ENCODE results near the gene CHD6.

Gene CHD6

DNA sequence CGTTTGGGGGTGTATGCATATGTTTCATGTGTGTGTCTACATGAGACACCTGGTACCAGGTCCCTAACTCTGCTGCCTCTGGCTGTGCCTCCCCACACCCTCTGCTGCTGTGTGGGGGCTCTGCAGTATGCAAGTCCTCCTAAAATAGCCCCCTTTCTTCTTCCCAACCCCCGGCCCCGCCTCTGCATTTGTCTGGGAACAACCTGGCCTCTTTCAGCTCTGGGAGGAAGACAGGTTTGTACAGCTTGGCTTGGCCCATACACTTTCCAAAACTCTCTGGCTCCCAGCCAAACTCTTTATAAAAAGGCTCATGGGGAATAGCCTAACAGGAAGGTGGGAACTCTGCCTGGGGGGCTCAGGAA, 224.5 kb downstream of the CHD6 start:
- DNase-seq, result no peak

DNA sequence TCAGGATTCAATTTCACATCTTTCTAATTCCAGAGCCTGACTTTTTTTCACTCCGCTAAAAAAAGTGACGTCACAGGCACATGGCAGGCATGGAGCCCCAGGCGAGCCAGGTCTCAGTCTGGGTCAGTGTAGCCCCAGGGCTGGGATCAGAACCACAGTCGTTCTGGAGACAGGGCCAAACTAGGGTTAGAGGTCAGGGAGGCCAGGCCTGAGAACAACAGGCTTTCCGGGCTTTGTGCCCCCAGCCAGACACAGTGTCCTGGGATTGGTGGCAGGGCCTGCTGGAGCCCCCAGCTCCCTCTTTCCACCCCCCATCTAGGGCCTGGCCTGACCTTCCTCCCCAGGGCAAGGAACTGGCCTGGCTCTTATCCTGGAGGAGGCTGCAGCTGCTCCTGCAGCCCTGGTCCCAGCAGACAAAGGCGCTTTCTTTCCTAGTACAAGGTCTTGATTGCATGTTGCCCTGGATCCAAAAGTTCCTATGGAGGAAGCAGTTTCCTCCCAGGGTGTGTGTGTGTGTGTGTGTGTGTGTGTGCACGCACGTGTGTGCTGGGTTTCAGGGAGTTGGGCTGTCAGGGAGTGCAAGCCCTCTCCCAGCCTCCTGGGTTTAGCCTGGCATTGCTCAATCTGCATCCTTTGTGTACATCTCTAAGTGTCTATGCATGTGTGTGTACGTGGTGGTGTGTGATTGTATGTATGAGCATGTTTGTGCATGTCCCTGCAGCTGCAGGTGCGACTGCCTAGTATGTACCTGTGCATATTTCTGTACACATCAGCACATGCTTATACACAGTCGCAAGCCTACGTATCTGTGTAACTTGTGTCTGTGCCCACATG, 225.1 kb downstream of the CHD6 start:
- no peak for DNase-seq

DNA sequence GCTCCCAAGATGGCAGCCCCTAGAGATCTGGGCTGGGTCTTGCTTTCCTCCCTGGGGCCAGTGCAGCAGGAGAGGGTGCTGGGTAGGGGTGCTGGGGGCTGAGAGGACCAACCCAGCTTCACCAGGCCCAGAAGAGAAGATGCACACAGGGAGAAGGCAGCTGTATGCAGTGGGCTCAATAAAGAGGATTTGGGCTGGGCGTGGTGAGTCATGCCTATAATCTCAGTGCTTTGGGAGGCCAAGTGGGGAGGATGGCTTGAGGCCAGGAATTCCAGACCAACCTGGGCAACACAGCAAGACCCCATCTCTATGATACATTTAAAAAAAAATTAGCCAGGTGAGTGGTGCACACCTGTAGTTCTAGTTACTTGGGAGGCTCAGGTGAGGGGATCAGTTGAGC, 225.9 kb downstream of the CHD6 start:
- no peak for DNase-seq

DNA sequence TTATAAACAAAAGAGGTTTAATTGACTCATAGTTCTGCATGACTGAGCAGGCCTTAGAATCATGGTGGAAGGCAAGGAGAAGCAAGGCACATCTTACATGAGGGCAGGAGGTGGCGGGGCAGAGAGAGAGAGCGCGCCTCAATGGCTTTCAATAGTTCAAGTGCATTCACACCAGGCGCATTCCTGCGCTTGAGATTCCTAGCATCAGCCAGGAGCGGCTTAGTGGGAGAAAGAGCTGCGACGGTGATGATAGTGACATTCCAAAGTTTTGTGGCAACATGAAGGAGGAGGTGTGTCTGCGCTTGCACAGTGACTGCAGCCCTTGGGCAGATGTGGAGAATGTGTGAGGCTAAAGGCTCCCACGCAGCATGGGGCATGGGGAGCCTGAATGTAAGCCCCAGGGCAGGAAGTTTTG, 226.6 kb downstream of the CHD6 start:
- DNase-seq, result no peak

DNA sequence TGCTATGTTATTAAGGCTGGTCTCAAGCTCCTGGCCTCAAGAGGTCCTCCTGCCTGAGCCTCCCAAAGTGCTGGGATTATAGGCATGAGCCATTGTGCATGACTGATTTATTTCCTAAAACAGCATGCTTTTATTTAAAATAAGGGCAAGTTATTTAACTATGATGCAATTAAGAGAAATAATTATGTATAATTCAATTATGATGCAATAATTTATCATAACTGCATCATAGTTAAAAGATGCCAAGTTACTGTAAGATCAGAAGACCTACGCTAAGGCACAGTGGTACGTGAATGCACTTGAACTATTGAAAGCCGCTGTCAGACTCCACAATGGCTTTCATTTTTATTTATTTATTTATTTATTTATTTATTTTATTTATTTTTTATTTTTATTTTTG, 227.3 kb downstream of the CHD6 start:
- no peak for DNase-seq

DNA sequence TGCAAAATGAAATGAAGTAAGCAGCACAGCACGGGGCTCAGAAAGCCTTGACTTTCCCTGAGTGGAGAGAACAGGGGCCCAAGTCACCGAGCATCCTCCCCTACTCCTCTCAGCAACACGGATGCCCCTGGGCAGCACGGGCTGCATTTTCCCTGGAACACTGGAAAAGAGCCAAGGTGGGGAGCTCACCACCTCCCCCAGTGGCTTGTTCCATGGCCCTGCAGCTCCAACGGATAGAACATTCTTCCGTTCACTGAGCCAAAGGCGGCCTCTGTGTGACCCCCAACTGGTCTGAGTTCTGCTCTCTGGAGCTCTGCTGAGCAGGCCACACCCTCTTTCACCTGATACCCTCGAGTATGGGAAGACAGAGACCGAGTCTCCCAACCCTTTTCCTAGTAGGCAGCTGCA, 230.7 kb downstream of the CHD6 start:
- no peak for DNase-seq

DNA sequence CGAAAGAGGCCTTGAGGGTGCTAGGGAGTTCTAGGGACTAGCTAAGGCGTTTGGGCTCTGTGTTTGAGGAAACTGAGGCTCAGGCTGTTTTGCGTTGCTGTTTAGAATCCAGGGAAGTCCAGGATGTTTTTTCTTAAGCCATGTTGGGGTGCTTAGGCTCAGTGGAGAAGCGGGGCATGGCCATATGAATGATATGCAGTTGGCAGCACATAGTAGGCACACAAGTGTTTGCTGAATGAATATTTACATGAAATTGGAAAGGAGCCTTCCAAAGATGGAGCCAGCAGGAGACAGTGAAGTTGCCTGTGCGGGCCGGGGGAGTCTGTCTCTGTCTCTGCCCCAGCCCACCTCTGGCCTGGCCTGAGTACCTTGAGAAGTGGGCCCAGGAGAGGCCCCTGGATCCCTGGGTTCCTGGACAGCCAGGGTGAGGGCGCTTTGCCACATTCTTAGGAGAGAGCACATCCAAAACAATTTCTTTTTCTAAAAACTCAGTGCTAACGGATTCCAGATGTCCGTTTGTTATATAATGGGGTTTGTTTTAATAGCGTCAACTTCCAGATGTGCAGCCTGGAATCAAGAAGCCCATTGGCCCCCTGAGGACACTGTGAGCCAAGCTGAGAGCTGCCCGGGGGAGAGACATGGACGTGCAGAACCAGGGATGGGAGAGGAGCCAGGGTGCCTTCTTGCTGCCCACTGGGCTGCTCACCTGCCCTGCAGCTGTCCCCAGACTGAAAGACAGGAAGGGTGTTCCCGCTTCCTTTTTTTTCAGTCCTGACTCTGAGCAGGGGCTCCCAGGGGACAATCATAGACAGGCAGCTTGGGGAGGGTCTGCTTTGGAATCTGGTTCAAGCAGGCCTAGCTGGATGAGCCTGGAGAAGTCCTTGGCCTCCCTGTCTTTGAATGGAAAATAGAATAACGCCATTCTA, 231.4 kb downstream of the CHD6 start:
- DNase-seq, result no peak

DNA sequence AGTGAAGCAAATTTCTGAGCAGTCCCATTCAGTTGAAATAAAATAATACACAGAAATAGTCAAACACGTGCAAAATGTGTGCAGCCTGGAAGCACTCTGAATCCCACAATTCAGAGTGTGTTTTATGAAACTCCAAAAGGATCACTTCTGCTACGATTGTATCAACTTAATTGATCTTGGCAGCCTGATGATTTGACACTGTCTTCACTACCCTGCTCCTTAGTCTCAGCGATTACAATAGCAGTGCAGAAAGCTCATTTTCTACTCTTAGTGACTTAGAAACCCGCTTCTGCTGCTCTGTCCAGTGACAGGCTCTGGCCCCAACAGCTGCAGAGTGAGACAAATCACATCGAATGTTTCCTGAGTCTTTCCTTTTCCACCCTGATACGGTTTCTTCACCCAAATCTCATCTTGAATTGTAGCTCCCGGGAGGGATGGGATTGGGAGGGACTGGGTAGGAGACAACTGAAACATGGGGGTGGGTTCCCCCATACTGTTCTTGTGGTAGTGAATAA, 235.3 kb downstream of the CHD6 start:
- no peak for DNase-seq

DNA sequence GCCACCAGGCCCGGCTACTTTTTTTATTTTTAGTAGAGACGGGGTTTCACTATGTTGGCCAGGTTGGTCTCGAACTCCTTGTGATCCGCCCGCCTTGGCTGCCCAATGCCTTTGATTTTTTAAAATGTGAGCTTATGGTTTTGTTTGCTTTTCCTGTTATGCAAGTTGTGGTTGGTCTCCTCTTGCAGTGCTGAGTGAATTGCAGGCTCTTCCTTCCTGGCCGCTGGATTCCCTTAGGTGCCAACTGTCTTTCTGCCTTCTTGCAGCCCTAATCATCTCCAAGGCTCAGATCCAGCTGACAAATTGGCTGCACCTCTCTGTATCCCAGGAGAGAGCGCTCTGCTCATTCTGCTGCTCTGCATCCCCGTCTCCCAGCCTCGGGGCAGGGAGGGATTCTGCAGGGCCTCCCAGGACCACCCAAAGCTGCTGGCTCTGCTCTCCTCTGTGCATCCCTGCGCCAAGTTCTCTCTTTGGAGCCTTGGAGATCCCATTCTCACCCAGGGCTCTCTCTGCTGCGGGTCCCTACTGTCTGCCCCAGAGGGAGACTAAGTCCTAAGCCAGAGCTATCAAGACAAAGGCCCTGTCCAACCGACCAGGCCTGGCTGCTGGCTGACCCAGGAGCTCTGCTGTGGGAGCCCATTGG, 237.5 kb downstream of the CHD6 start:
- no peak for DNase-seq

DNA sequence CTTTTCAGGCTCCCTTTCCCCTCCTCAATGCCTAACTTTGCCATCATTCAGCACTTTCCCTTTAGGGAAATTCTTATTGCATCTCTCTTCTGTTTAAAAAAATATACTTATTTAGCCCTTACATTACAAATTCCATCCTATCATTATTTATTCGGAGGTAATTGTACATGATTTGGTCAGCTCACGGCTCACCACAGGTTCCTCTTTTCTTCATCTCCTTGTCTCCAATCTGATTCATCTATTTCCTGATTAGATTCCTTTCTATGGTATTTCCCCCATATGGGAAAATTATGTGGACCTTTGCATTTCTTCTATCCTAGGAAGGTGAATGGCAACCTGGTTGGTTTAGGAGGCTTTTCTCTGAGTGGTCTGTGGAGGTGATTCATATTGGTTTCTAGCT, 238.6 kb downstream of the CHD6 start:
- DNase-seq, result no peak

DNA sequence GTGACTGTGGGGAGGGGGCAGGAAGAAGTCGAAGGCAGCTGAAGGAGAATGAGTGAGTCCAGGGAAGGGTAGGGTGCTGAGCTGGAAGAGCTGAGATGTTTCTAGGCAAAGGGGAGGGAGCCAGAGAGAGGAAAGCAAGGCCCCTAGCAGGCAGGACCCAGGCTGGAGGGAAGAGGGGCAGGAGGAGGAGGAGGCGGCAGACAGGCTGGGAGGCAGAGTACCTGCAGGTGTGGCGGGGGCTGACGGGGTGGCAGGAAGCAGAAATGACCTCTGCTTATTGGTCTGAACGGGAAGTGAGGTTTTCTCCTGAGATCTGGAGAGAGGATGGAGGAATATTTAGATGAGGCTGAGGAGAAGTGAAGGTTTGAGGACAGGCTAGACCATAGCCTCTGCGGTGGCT, 240.9 kb downstream of the CHD6 start:
- no peak for DNase-seq

DNA sequence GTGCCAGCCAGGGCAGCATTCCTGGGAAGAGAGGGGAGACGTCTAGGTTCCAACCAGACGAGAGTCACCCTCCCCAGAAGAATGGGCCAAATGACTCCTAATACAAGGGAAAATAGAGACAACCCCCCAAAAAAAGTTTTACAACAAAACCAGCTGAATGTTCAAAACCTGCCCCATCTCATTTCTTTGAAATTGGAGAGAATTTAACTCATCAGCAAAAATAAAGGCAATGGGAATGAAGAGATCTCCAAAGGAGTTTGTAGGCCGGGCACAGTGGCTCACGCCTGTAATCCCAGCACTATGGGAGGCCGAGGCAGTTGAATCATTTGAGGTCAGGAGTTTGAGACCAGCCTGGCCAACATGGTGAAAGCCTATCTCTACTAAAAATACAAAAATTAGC, 241.8 kb downstream of the CHD6 start:
- no peak for DNase-seq

DNA sequence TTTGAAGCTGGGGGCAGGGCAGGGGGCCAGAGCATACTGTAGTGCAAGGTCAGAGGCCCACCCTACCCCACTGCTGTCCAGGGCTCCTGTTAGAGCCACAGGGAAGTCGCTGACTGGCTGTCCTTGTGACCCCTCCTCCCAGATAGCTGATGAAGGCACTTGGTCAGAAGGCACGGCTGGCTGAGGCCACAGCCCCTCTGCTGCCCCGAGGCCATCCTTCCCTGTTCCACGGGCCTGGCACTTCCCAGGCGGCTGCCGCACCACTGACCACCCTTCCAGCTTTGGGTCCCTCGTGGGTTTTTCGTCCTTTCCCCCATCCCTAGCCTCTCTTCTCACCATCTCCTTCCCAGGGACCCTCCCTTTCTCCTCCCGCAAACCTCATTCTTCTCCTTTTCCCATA, 242.3 kb downstream of the CHD6 start:
- DNase-seq, result no peak

DNA sequence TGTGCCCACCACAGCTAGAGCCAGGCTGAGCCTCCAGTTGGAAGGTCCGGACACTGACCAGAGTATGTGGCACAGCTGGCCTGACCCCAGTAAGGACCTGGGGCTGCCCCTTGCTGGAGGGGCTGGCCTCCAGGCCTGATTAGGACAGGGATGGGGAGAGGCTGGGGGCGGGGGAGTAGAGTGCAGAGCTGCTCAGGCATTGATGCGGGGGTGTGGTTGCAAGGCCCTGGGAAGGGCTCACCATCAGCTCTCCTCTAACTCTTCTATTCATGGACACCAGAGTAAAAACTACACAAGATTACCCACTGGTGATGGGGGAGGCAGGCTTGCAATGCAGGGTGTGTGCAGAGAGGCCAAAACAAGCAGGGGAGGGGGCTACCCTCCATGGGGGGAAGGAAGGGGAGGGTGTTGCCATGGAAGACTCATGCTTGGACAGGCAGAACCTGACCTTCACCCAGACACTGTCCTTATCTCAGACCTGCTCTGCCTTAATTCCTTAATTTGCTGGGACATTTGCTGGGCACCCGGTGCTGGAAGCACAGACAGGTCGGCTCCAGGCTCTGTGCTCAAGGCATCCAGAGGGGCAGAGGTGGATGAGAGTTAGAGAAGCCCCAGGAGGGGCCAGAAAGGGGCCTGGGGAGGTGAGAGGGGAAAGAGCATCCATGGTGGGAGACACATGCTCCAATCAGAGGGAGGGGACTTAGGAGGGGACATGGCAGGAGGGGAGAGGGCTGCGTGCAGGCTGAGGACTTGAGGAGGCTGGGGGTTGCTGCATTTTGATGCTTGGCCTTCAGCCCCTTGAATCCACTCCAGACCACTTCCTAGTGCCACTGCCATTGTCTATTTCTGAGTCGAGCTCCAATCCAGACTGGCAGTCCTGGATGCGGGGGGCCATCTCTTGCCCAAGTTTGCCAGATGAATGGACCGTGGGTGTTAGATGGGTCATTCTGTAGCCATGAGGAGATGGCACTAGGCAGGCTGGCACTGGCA, 244.0 kb downstream of the CHD6 start:
- DNase-seq, result no peak

DNA sequence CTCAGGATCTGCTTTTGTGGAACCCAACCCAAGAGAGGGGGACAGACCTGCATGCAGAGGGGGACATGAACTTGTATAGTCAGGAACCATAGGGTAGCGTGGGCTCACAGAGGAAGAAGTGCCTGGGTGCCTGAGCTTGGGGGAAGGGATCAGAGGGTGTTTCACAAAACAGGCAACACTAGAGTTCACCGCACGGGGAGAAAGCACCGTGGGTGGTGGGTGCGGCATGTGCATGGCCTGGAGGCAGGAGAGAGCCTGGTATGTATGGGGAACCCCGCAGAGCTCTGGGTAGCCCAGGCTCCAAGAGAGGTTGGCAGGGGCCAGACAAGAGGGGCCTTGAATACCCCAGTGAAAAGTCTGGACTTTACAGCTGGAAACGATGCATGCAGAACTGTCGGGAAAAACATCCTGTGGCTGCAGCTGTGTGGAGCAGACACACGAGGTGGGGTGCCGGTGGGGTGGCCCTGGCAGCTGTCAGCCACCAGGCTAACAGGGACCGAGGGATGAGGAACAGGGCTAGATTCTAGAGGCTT, 244.9 kb downstream of the CHD6 start:
- DNase-seq, result no peak

DNA sequence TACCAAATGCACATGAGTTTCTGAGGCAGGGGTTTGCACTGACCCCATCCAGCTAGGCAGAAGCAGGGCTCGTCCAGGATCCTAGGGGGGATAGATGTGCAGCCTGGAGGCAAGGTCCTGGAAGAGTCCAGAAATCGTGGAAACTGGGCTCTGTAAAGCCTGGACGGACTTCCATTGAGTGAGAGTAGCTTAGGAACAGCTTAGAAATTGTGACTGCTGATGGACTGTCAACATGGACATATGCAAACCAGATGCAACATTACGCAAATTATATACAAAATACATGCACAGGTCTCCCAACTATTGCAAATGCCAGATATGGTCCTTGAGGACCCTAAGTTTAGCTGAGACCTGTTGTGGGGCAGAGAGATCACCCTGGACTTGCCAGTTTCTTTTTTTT, 246.8 kb downstream of the CHD6 start:
- no peak for DNase-seq

DNA sequence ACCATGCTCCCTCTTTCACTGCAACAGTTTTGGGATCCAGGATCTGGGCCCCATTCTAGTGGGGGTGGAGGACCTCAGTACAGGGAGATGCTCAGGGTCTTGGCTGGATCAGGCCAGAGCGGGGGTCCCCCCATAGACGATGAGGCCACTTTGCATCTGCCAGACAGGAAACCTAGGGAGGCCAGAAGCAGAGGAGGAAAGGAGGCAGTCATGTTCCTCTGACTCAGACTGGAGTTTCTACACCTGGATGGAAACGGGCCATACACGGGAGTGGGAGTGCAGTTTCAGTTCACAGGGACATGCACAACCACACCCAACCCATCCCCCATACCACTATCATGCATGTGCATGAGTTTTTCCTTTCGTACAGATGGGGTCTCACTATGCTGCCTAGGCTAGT, 248.0 kb downstream of the CHD6 start:
- no peak for DNase-seq

DNA sequence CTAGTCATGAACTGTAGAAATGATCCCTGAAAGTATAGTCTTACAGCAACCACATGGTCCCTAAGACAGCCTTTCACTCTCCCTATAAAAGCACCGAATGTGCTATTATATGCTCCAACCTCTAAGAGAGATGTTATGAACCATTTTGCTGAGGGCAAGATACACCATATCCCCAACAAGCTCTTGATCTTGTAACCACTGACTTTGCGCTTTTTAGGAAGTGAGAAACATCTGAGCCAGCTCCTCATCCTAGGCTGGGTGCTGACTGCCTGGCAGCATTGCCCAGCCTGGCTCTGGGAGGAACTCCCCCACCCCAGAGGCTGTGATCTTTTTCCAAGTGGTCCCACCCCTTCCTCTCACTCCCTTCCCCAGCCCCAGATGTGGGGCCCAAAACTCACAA, 248.5 kb downstream of the CHD6 start:
- no peak for DNase-seq

DNA sequence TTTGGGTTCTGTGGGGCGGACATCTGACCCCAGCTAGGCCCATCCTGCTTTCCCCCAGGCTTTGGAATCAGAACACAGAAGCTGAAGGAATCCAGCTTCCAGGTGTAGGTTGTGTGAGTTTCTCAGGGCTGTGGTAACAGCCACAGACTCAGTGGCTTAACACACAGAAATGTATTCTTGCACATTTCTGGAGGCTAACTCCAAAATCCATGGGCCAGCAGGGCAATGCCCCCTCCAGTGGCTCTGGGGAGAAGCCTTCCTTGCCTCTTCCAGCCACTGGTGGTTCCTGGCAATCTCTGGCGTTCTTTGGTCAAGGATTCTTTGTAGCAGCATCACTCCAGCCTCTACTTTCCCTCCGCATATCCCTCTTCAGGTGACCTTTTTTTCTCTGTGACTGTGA, 250.2 kb downstream of the CHD6 start:
- no peak for DNase-seq

DNA sequence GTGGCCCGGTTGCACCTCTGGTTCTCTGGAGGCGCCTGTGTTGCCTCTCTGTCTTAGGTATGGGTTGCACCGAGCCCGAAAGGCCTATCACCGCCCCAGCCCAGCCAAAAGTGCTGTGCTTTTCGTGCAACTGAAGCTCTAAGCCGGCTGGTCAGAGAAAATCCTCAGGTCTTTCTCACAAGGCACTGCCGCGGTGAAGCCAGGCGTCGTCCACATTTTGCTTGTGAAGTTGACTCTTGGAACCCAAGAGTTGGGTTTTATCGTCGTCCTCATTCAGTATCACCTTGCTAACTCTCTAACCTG, 250.8 kb downstream of the CHD6 start:
- no peak for DNase-seq

DNA sequence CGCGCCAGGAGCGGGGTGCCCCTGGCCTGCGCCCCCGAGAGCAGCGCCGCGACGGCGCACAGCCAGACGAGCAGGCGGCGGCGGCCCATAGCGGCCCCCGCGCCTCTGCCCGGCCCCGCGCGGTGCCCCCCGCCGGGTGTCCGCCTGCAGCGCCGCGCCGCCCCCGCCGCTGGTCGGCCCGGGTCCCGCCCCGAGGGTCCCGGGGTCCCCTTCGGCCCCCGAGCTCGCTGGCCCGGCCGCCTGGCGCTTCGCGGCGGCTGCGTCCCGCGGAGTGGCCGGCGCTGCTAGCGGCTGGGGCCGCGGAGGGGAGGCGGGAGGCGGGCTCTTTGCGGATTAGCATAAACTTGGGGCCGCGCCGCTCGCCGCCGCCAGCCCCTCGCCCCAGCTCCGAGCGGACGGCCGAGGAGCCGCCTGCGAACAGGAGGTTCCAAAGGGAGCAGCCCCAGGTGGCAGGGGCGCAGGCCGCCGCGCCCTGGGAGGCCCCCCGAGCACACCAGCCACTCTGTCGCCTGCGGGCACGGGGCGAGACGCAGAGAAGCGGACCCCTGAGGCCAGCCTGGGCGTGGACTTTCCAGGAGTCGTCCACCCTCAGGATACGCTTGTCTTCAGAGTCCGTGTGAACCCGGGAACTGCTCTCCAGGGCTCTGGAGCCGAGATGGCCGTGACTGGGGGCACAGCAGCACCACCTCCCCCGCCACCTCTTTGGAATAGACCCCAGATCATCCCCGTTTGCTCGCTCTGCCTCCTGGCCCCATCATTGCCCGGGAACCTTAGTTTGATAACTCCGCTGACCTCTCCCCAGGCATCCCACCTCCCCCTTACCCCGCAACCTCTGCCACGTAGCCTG, 251.4 kb downstream of the CHD6 start, which contains the start of gene EMILIN3:
Gene EMILIN3 (minus strand): TSS at position 273 of the 847 bp plus-strand sequence. CDS start 184 bp downstream, at position 89.
- DNase-seq, result peak; percentile 68
